HEK293 (cell line): ENCODE data around the gene BACH1.

Experiments
- CTCF ChIP-seq: fragments of 450-650 bp; formaldehyde crosslinking; IDR thresholded peaks from 2 replicates; pipeline ENCODE4 v1.5.1; 2016; ENCODE audit warnings: missing biosample characterization, missing genetic modification characterization
- HOXA7 ChIP-seq: sonication (generic); formaldehyde crosslinking; IDR thresholded peaks from 2 replicates; pipeline ENCODE4 v1.8.1; 2022; ENCODE audit warnings: missing genetic modification reagents, borderline replicate concordance
- ZFHX2 ChIP-seq: fragments of 450-650 bp; formaldehyde crosslinking; conservative IDR thresholded peaks from 2 replicates; pipeline ENCODE4 v1.5.1; 2016; ENCODE audit warnings: missing biosample characterization, missing genetic modification characterization
- ZNF501 ChIP-seq: fragments of 450-650 bp; formaldehyde crosslinking; IDR thresholded peaks from 2 replicates; pipeline ENCODE4 v1.5.1; 2016; ENCODE audit warnings: missing biosample characterization, missing genetic modification characterization
- ZNF560 ChIP-seq: fragments of 450-650 bp; formaldehyde crosslinking; IDR thresholded peaks from 2 replicates; pipeline ENCODE4 v1.5.1; 2017; ENCODE audit warnings: missing biosample characterization, missing genetic modification characterization, borderline replicate concordance

GRCh38 chr21:29379517-29380054, 80.9 kb downstream of the BACH1 start:
- no peak for TF ChIP-seq CTCF
- TF ChIP-seq ZNF501 (tag by site-specific recombination): no peak
- TF ChIP-seq ZNF560 (tag by site-specific recombination): no peak
- TF ChIP-seq ZFHX2 (tag by site-specific recombination): no peak
- TF ChIP-seq HOXA7 (CRISPR knock-in tag): no peak
